H1 (cell line): ENCODE data around the gene PRUNE1. TPM values are rescaled to one million over a fixed set of nuclear protein-coding genes. Genes with fewer than 3 reads are reported as not detected.

ENCODE experiments used
- CTCF ChIA-PET: fragments of 300-600 bp; sonication (Branson Sonifier 250); formaldehyde crosslinking; loops from one replicate; lab custom pipeline; 2021; ENCODE audit not compliant: partially characterized antibody; lab: Charles Lee
- POLR2A ChIA-PET: fragments of 300-600 bp; sonication (Branson Sonifier 250); formaldehyde crosslinking; loops from one replicate; lab custom pipeline; 2021; ENCODE audit warnings: inconsistent platforms; ENCODE audit not compliant: partially characterized antibody; lab: Charles Lee
- DNase-seq, 2 experiments: peaks; one replicate each; pipeline versions ENCODE4 v3.0.0 to v3.0.0-alpha.2; 2010 to 2022; ENCODE audit warnings: low spot score in 2 of 2, low read depth in 1 of 2, mixed read lengths in 1 of 2
- FAIRE-seq: peaks from 2 replicates; lab custom pipeline; 2011; peaks lifted over from hg19 to GRCh38; lab: Jason Lieb, UNC
- H2AFZ ChIP-seq: 2 replicates; pipeline ENCODE4 v1.8.1; 2012; ENCODE audit warnings: low read length, inconsistent platforms
- H2AK5ac ChIP-seq: 2 replicates; pipeline ENCODE4 v1.6.1; 2013; ENCODE audit warnings: low read depth, low read length
- H2BK120ac ChIP-seq: replicated peaks from 2 replicates; pipeline ENCODE3; 2013; ENCODE audit warnings: low read depth, low read length, inconsistent platforms
- H2BK12ac ChIP-seq: 2 replicates; pipeline ENCODE4 v1.6.1; 2013; ENCODE audit warnings: low read depth, low read length
- H2BK15ac ChIP-seq: 2 replicates; pipeline ENCODE4 v1.6.1; 2013; ENCODE audit warnings: low read length
- H2BK20ac ChIP-seq: 2 replicates; pipeline ENCODE4 v1.6.1; 2013; ENCODE audit warnings: low read length
- H2BK5ac ChIP-seq: 2 replicates; pipeline ENCODE4 v1.6.1; 2013; ENCODE audit warnings: low read depth, low read length
- H3K14ac ChIP-seq: 2 replicates; pipeline ENCODE4 v1.6.1; 2013; ENCODE audit warnings: inconsistent platforms; ENCODE audit not compliant: insufficient read length
- H3K18ac ChIP-seq: 2 replicates; pipeline ENCODE4 v1.6.1; 2013; ENCODE audit warnings: low read length; ENCODE audit errors: extremely low read depth
- H3K23ac ChIP-seq: 2 replicates; pipeline ENCODE4 v1.6.1; 2013; ENCODE audit warnings: inconsistent platforms; ENCODE audit not compliant: insufficient read length
- H3K23me2 ChIP-seq: 2 replicates; pipeline ENCODE4 v1.6.1; 2013; ENCODE audit warnings: low read depth, low read length
- H3K27ac ChIP-seq: 2 replicates; pipeline ENCODE4 v1.6.1; 2011; ENCODE audit warnings: low read depth, low read length, inconsistent platforms
- H3K27me3 ChIP-seq, 4 experiments: replicated peaks in 1 of 4; 1 replicate in 1 of 4; 2 replicates in 3 of 4; pipeline versions ENCODE4 v1.6.1 to v1.8.1; 2011 to 2013; ENCODE audit warnings: low read length in 3 of 4, mild to moderate bottlenecking in 3 of 4, inconsistent platforms in 2 of 4, mixed read lengths in 2 of 4, moderate library complexity in 1 of 4; ENCODE audit not compliant: control insufficient read depth in 3 of 4, insufficient read depth in 3 of 4; ENCODE audit errors: extremely low read depth in 1 of 4
- H3K36me3 ChIP-seq, 4 experiments: 2 replicates each; pipeline versions ENCODE4 v1.6.1 to v1.8.1; 2011 to 2013; ENCODE audit warnings: mild to moderate bottlenecking in 4 of 4, low read length in 3 of 4, moderate library complexity in 2 of 4, control low read depth in 1 of 4, inconsistent platforms in 1 of 4; ENCODE audit not compliant: insufficient read depth in 4 of 4, control insufficient read depth in 2 of 4
- H3K4ac ChIP-seq: replicated peaks from 2 replicates; pipeline ENCODE3; 2013; ENCODE audit warnings: low read length, low read depth, mixed read lengths, inconsistent platforms; ENCODE audit not compliant: insufficient read length
- H3K4me1 ChIP-seq, 4 experiments: replicated peaks in 1 of 4; 1 replicate in 1 of 4; 2 replicates in 3 of 4; pipeline versions ENCODE4 v1.6.1 to v1.8.1; 2011 to 2013; ENCODE audit warnings: low read length in 3 of 4, inconsistent platforms in 2 of 4, mixed read lengths in 1 of 4; ENCODE audit not compliant: insufficient read depth in 4 of 4, control insufficient read depth in 3 of 4
- H3K4me2 ChIP-seq, 2 experiments: 2 replicates each; pipeline versions ENCODE4 v1.6.1 to v1.8.1; 2011 to 2013; ENCODE audit warnings: low read depth in 2 of 2, low read length in 2 of 2, control low read depth in 1 of 2, inconsistent platforms in 1 of 2, mild to moderate bottlenecking in 1 of 2; ENCODE audit not compliant: insufficient read depth in 1 of 2
- H3K4me3 ChIP-seq, 4 experiments: fragments of 200-600, 300-600 bp in 1 of 4; sonication (generic), shearing (Covaris generic), sonication (Bioruptor Twin) in 1 of 4; 2 replicates each; pipeline versions ENCODE4 v1.5.1 to v1.8.1; 2011 to 2016; ENCODE audit warnings: low read length in 4 of 4, low read depth in 3 of 4, control low read depth in 2 of 4, inconsistent platforms in 2 of 4, mild to moderate bottlenecking in 2 of 4, mixed read lengths in 1 of 4, moderate library complexity in 1 of 4; ENCODE audit not compliant: insufficient read depth in 2 of 4; ENCODE audit errors: extremely low read depth in 1 of 4
- H3K56ac ChIP-seq: replicated peaks from 2 replicates; pipeline ENCODE3; 2013; ENCODE audit warnings: low read depth, mild to moderate bottlenecking, mixed read lengths, low read length, inconsistent platforms; ENCODE audit not compliant: insufficient read length
- H3K79me1 ChIP-seq: 2 replicates; pipeline ENCODE4 v1.6.1; 2013; ENCODE audit warnings: low read depth, low read length, control low read depth
- H3K79me2 ChIP-seq, 2 experiments: 2 replicates each; pipeline versions ENCODE4 v1.6.1 to v1.8.1; 2012 to 2013; ENCODE audit warnings: low read length in 2 of 2, mild to moderate bottlenecking in 2 of 2, inconsistent platforms in 1 of 2; ENCODE audit not compliant: insufficient read depth in 2 of 2, control insufficient read depth in 1 of 2
- H3K9ac ChIP-seq, 4 experiments: replicated peaks in 1 of 4; 1 replicate in 1 of 4; 2 replicates in 3 of 4; pipeline versions ENCODE4 v1.6.1 to v1.8.1; 2011 to 2013; ENCODE audit warnings: low read depth in 3 of 4, low read length in 3 of 4, control low read depth in 2 of 4, mild to moderate bottlenecking in 2 of 4, moderate library complexity in 2 of 4, inconsistent platforms in 1 of 4; ENCODE audit errors: extremely low read depth in 1 of 4
- H3K9me3 ChIP-seq, 2 experiments: 2 replicates each; pipeline versions ENCODE4 v1.6.1 to v1.8.1; 2012 to 2013; ENCODE audit warnings: mild to moderate bottlenecking in 2 of 2, moderate library complexity in 2 of 2, control low read depth in 1 of 2, inconsistent platforms in 1 of 2, low read depth in 1 of 2, low read length in 1 of 2, mixed read lengths in 1 of 2; ENCODE audit not compliant: insufficient read depth in 2 of 2
- H4K20me1 ChIP-seq, 2 experiments: replicated peaks in 1 of 2; 2 replicates each; pipeline versions ENCODE3 to v1.8.1; 2011 to 2013; ENCODE audit warnings: inconsistent platforms in 2 of 2, low read length in 2 of 2, mild to moderate bottlenecking in 1 of 2; ENCODE audit not compliant: insufficient read depth in 2 of 2, control insufficient read depth in 1 of 2
- H4K5ac ChIP-seq: 2 replicates; pipeline ENCODE4 v1.6.1; 2013; ENCODE audit warnings: low read length, low read depth, mixed read lengths, inconsistent platforms; ENCODE audit not compliant: insufficient read length
- H4K8ac ChIP-seq: 2 replicates; pipeline ENCODE4 v1.8.0; 2013; ENCODE audit warnings: mild to moderate bottlenecking, moderate library complexity, low read length, inconsistent platforms; ENCODE audit not compliant: insufficient read depth; ENCODE audit errors: extremely low read depth
- H4K91ac ChIP-seq: replicated peaks from 2 replicates; pipeline ENCODE3; 2013; ENCODE audit warnings: low read length, mixed read lengths, inconsistent platforms; ENCODE audit not compliant: insufficient read length
- GTF2F1 ChIP-seq: IDR thresholded peaks from 2 replicates; pipeline ENCODE4 v1.6.1; 2012; ENCODE audit warnings: low read depth, low read length, improper control_type of control experiment, borderline replicate concordance
- JUN ChIP-seq: IDR thresholded peaks from 2 replicates; pipeline ENCODE4 v1.6.1; 2011; ENCODE audit warnings: low read depth, mild to moderate bottlenecking, improper control_type of control experiment, low read length
- YY1 ChIP-seq: IDR thresholded peaks from 2 replicates; pipeline ENCODE4 v1.6.1; 2011; ENCODE audit warnings: low read depth, mild to moderate bottlenecking, low read length
- WGBS, 2 experiments: shearing (Covaris generic) in 1 of 2; methylation state at CpG; one replicate each; pipeline versions ENCODE4 v1.1.6 to v1.1.7; 2013 to 2015; ENCODE audit warnings: low lambda C conversion rate in 2 of 2, mixed read lengths in 2 of 2, inconsistent platforms in 1 of 2, low coverage in 1 of 2, missing lambda C conversion rate in 1 of 2; ENCODE audit not compliant: insufficient replicate concordance in 2 of 2, insufficient coverage in 1 of 2, insufficient read length in 1 of 2; ENCODE audit errors: extremely low coverage in 1 of 2, missing lambda C conversion rate in 1 of 2; 5-methylcytosine and 5-hydroxymethylcytosine counted together
- polyA plus RNA-seq, 7 experiments: library from polyadenylated mRNA; depleted of rRNA in 3 of 7; stranded (reverse) in 5 of 7; unstranded in 2 of 7; fragments of >200 nt in 5 of 7; fragments of 200-250 nt in 2 of 7; gene quantifications; 1 replicate in 5 of 7; 2 replicates in 1 of 7; 4 replicates in 1 of 7; pipeline versions ENCODE4 v1.2.1 to v1.2.3, GENCODE V29; 2011 to 2013; ENCODE audit warnings: missing spikeins in 2 of 7, mixed read lengths in 2 of 7
- total RNA-seq: library from RNA; stranded (reverse); fragmentation: NEBNext Ultra II Directional; extraction: Animal tissue kit (Norgen Biotek cat#: 25700); gene quantifications from 2 replicates; pipeline ENCODE4 v1.2.1, GENCODE V29; 2021
- TF ChIP-seq, protein P1 (sequence below), 3 experiments: IDR thresholded peaks; 1 replicate in 2 of 3; 2 replicates in 1 of 3; pipeline versions ENCODE4 v1.5.1 to v1.6.1; 2011; ENCODE audit warnings: low read length in 3 of 3, mild to moderate bottlenecking in 3 of 3, inconsistent platforms in 2 of 3, low read depth in 1 of 3, moderate library complexity in 1 of 3; ENCODE audit not compliant: insufficient read depth in 1 of 3; ENCODE audit errors: control extremely low read depth in 1 of 3

The PRUNE1 gene
- total and polyA plus RNA-seq, 2 of the 8 experiments (the other 6 are each of a cell fraction or from before 2014, with no cell fraction given) = 32.8 to 54.2 TPM

DNA sequence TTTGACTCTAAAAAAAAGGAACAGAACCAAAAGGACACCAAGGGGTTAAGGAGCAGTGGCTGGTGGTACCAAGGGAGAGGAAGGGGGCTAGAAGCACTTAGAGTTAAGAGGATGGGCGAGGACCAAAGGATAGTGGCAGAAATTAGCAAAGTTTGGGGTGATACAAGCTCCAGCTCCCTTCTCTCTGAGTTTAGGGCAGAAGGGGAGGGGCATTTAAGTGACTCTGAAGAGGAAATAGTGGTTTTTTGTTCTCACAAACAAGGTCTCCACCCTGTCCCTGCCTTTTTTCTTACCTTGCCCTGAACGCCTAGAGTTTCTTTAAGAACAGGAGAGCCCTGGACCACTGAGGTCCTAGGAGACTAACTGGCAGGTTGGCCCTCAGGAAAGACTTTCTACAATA lies 47.9 kb downstream of the PRUNE1 start:
- Histone ChIP-seq H2BK120ac (no peak overlapping the region), H3K4me3 (no peak overlapping the region), H3K79me1 (peaks cover 12% of the 10 kb centered on the region), H3K18ac (no peak overlapping the region), H3K27ac (no peak overlapping the region), H2BK15ac (no peak overlapping the region), H2AFZ (no peak overlapping the region), H3K36me3 (peaks cover 18 to 51% (median 40%) of the 10 kb centered on the region in 4 experiments), H2AK5ac (no peak overlapping the region), H3K14ac (no peak overlapping the region), H3K27me3 (no peaks in the 10 kb centered on the region), H4K8ac (no peak overlapping the region), H3K9ac (no peak overlapping the region), H4K5ac (no peak overlapping the region), H3K23ac (no peak overlapping the region), H3K4me1 (peaks cover 4 to 9% (median 6%) of the 10 kb centered on the region in 4 experiments; a peak in 6 of 7 replicates), H3K4ac (no peak overlapping the region), H3K56ac (no peak overlapping the region), H3K79me2 (peaks cover 7 to 41% of the 10 kb centered on the region in 2 experiments), H4K20me1 (peaks cover 0 to 10% of the 10 kb centered on the region in 2 experiments), H3K4me2 (no peak overlapping the region), H3K23me2 (peaks cover 13% of the 10 kb centered on the region; the same call in 1 of the 2 replicates), H2BK5ac (no peak overlapping the region), H3K9me3 (no peaks in the 10 kb centered on the region), H2BK20ac (no peak overlapping the region), H2BK12ac (no peak overlapping the region), H4K91ac (no peak overlapping the region)
- TF ChIP-seq YY1 (no peak), JUN (no peak), GTF2F1 (no peak)
- TF ChIP-seq, protein P1, sequence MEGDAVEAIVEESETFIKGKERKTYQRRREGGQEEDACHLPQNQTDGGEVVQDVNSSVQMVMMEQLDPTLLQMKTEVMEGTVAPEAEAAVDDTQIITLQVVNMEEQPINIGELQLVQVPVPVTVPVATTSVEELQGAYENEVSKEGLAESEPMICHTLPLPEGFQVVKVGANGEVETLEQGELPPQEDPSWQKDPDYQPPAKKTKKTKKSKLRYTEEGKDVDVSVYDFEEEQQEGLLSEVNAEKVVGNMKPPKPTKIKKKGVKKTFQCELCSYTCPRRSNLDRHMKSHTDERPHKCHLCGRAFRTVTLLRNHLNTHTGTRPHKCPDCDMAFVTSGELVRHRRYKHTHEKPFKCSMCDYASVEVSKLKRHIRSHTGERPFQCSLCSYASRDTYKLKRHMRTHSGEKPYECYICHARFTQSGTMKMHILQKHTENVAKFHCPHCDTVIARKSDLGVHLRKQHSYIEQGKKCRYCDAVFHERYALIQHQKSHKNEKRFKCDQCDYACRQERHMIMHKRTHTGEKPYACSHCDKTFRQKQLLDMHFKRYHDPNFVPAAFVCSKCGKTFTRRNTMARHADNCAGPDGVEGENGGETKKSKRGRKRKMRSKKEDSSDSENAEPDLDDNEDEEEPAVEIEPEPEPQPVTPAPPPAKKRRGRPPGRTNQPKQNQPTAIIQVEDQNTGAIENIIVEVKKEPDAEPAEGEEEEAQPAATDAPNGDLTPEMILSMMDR (IDR thresholded peaks at IDR 0.05; ENCODE audit: control extremely low read depth in 1 of 3, insufficient read depth in 1 of 3, low read depth in 1 of 3, low read length in 3 of 3) = no peak
- no peak for FAIRE-seq
- WGBS, 2 experiments = 36% methylated on average over 2 of the region's 2 CpGs; no CpG with 5 or more reads in 1 of the 2 experiments
- no peak for DNase-seq
- POLR2A ChIA-PET = interaction anchor here (9.1 kb wide), 1 partner anchor 8 kb away, joined by 107 read pairs; the partner anchor contains the start of gene C1orf56
- CTCF ChIA-PET = interaction anchor here (1.1 to 7.3 kb wide), 5 partner anchors 9 to 32 kb away, joined by 3 to 95 read pairs (median 5); partner anchors contain the start of genes C1orf56 and GABPB2
